NCI-H2196 treated with DMSO at 0.1 percent for 48 hours (cell line): ENCODE data around the gene LTN1.
"Not testable (repeated sequence)": the region's sequence is repeated elsewhere in the genome, so short reads cannot be mapped to it uniquely, and the experiment has no call there.

Experiments
- DNase-seq: peaks from one replicate; lab custom pipeline; 2025; ENCODE audit not compliant: unreplicated experiment; lab: John Stamatoyannopoulos, UW

Gene LTN1

DNA sequence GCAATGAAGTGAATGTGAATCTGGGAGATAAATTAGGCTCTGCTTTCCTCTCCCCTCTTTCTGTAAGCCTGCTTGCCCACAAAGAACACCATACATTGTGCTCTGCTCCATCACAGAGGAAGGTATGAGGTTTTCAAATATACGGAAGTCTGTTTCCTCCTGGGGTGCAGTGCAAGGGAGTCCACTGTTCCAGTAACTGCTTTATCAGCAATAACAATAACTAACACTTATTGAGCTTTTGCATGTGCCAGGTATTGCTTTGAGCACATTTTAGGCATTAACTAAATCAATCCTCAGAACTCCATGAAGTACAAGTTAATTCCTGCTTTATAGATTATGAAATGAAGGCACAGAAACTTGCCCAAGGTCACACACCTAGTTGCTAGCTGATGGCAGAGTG, 10.0 kb downstream of the LTN1 start:
- no peak for DNase-seq

- no peak for DNase-seq
Observed at GRCh38 chr21:28979092-28979491, 13.6 kb downstream of the LTN1 start.

DNA sequence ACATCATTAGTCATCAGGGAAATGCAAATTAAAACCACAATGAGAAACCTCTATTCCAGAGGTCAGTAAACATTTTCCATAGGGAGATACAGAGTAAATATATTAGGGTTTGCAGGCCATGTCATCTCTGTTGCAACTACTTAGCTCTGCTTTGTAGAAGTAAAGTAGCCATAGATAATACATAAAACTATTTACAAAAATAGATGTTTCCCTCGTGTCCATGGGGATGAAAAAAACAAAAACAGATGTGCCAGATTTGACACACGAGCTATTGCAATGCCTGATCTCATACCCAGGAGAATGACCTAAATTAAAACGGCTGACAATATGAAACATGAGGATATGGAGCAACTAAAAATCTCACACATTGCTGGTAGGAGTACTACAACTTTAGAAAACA, 17.3 kb downstream of the LTN1 start:
- no peak for DNase-seq

- DNase-seq, result no peak
Observed at GRCh38 chr21:28974531-28975227, 18.0 kb downstream of the LTN1 start.

GRCh38 chr21:28972398-28972797, 20.3 kb downstream of the LTN1 start:
- DNase-seq, result no peak

- DNase-seq, result no peak
Observed at GRCh38 chr21:28971171-28971570, 21.5 kb downstream of the LTN1 start.

DNA sequence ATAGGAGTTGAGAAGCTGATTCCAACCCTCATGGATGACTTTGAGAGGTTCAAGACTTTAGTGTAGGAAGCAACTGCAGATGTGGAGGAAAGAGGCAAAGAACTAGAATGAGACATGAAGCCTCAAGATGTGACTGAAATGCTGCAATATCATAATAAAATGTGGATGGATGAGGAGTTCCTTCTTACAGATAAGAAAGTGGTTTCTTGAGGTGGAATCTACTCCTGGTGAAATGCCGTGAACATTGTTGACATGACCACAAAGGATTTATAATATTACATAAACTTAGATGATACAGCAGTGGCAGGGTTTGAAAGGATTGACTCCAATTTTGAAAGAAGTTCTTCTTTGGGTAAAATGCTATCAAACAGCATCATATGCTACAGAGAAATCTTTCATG, 28.8 kb downstream of the LTN1 start:
- DNase-seq, result no peak

DNA sequence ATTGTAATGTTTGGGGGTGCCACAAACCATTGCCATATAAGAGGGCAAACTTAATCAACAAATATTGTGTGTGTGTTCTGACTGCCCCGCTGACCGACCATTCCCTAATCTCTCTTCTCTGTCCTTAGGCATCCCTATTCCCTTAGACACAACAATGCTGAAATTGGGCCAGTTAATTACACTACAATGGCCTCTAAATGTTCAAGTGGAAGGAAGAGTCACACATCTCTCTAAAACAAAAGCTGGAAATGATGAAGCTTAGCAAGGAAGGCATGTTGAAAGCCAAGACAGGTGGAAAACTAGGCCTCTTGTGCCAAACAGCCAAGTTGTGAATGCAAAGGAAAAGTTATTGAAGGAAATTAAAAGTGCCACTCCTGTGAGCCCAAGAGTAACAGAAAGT, 30.2 kb downstream of the LTN1 start:
- no peak for DNase-seq

DNA sequence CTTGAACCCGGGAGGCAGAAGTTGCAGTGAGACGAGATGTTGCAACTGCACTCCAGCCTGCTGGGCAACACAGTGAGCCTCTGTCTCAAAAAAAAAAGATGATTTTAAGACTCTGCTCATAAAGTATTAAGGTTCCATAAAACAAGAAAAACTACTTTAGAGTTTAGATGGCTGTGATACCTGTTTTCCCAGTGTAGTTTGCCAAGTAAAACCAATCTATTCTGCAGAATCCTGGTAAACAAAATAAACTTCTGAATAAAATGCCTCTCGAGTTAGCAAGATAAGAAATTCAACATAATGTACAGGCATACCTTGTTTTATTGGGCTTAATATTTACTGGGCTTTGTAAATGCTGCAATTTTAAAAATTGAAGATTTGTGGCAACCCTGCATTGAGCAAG, 30.8 kb downstream of the LTN1 start:
- no peak for DNase-seq

GRCh38 chr21:28960245-28960644, 32.4 kb downstream of the LTN1 start:
- no peak for DNase-seq

- DNase-seq, result no peak
Observed at GRCh38 chr21:28959367-28960099, 33.1 kb downstream of the LTN1 start.

- no peak for DNase-seq
Observed at GRCh38 chr21:28953247-28953646, 39.4 kb downstream of the LTN1 start.

GRCh38 chr21:28952686-28953085, 40.0 kb downstream of the LTN1 start:
- DNase-seq, result no peak

GRCh38 chr21:28949318-28949717, 43.4 kb downstream of the LTN1 start:
- no peak for DNase-seq

DNA sequence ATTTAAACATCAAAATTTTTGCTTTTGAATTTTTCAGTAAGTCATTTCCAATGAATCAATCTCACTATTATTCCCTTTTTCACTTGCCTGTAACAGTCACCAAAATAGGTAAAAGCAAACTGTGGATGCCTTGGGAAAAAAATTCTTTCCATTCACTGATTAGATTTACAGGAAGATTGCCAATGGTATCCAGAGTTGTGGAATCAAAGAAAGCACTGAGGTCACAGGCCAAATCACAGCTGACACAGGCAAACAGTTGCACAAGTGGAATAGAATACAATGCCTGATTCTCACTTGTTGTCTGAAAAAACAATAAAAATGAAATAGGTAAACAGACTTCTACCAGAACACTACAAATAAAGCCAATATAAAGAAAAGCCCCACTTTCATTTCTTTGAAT, 48.4 kb downstream of the LTN1 start:
- DNase-seq, result no peak

DNA sequence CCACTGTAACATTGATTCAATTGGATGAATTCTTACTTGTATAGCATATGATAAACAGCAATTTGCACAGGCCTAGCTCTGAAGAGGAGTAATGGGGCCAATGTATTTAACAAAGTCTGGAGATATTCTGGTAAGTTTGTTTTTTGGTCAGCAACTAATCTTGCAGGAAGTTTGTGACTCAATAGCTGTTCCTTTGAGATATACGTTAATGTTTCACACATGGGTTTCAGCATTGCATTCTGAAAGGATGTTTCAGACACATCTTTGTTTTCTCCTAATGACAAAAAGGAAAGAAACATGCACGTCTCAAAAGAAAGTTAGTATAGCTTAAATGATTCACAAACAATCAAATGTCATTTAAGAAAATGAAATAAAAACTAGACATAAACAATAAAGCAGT, 49.0 kb downstream of the LTN1 start:
- DNase-seq, result no peak

DNA sequence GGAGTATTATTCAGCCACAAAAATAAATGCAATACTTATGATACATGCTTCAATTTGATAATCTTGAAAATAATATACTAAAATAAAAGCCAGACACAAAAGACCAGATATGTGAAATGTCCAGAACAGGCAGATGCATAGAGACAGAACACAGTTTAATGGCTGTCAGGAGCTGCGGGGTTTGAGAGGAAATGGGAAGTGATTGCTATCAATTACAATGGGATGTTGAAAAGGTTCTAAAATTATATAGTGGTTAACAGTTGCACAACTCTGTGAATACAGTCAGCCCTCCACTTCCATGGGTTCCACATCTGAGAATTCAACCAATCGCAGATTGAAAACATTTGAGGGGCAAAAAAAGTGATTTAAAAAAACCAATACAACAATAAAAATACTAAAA, 54.0 kb downstream of the LTN1 start:
- no peak for DNase-seq

- DNase-seq, result no peak
Observed at GRCh38 chr21:28937737-28938136, 54.9 kb downstream of the LTN1 start.

GRCh38 chr21:28936721-28937120, 56.0 kb downstream of the LTN1 start:
- DNase-seq, result no peak

GRCh38 chr21:28936036-28936435, 56.6 kb downstream of the LTN1 start:
- DNase-seq, result no peak

DNA sequence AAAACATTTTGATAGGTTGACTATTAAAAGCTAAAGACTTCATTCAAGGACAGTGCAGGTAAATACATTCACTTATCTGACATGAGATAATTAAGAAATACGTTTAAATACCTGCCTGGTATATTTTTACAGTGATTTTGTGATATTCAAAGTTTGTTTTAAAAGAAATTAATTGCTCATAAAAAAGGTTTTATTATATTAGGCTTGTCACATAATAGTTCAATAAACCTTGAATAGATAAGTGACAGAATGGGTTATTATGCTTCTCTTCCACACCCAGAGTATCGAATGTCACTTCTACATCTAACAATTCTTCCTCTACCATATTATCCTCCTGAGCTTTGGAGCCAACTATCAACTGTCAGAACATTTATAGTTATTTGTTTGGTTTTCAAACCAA, 60.0 kb downstream of the LTN1 start:
- DNase-seq, result no peak

DNA sequence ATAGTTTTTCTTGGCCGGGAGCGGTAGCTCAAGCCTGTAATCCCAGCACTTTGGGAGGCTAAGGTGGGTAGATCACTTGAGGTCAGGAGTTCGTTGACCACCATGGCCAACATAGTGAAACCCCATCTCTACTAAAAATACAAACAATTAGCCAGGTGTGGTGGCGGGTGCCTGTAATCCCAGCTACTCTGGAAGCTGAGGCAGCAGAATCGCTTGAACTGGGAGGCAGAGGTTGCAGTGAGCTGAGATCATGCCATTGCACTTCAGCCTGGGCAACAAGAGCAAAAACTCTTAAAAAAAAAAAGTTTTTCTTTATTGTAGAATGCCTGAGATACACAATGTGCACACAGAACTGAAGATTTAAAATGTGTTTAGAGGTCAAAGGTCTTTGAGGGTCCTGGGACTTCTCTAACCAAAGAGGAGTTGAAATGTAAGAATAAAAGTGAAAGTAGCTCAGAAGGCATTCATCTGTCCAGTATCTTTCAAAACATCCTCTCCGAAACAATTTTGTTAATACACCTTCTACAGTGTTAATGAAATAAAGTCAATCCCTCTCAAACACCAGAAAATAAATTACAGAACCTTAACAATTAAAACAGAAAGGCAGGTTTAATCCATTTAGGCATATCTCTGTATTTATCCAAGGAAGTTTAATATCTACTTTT, 60.8 kb downstream of the LTN1 start:
- DNase-seq, result not testable (repeated sequence)
